Measurements from ENCODE around the gene PHACTR1. TPM values are rescaled to one million over a fixed set of nuclear protein-coding genes. Genes with fewer than 3 reads are reported as not detected.

PHACTR1 gene
- total and polyA plus RNA-seq, 2 of the 4 experiments (the other 2 are of a cell fraction), result not detected

- no peaks in the 10 kb centered on the region for H3K9me3 ChIP-seq (ENCODE audit: control insufficient read depth, insufficient read depth, low read length)
- POLR2A ChIA-PET (ENCODE audit: unreplicated experiment), result no interaction called here
- no peak for ATAC-seq (ENCODE audit: low read depth)
Measured at GRCh38 chr6:13222048-13222447, 505.5 kb downstream of the PHACTR1 start.

More at GRCh38 chr6:13222048-13222447, 505.5 kb downstream of the PHACTR1 start:
- no peaks in the 10 kb centered on the region for H4K20me1 ChIP-seq (ENCODE audit: insufficient read depth, low read length)
- H3K9me1 ChIP-seq (ENCODE audit: insufficient read depth, low read length), result no peaks in the 10 kb centered on the region
- H2BK15ac ChIP-seq (ENCODE audit: low read depth, low read length), result no peak overlapping the region
- H2BK5ac ChIP-seq (ENCODE audit: low read depth, low read length, poor library complexity, severe bottlenecking), result no peak overlapping the region
- TF ChIP-seq MAZ (IDR thresholded peaks at IDR 0.05; ENCODE audit: borderline replicate concordance, low read depth, low read length), result no peak
- TF ChIP-seq MAFK (IDR thresholded peaks at IDR 0.05; ENCODE audit: low read depth, low read length), result peak; percentile 70
- no TSS peak for BruUV-seq (replicated peaks)
- no peak overlapping the region for H3K4ac ChIP-seq (ENCODE audit: low read depth, low read length)
- H3K9ac ChIP-seq (ENCODE audit: low read depth, low read length), result no peak overlapping the region
- H2AK9ac ChIP-seq (replicated peaks; ENCODE audit: low read depth, low read length, poor library complexity), result no peak overlapping the region
- no peak overlapping the region for H3K4me2 ChIP-seq (ENCODE audit: low read depth, low read length)
- H3K4me1 ChIP-seq (ENCODE audit: control insufficient read depth, insufficient read depth, low read length), result no peaks in the 10 kb centered on the region
- no peak overlapping the region for H3K18ac ChIP-seq (ENCODE audit: low read depth, low read length)
- H2AFZ ChIP-seq (replicated peaks; ENCODE audit: low read length, poor library complexity), result no peak overlapping the region
- intact Hi-C loops (cut with micrococcal nuclease), result no loop called here
- H3K36me3 ChIP-seq (ENCODE audit: control insufficient read depth, insufficient read depth, low read length), result no peaks in the 10 kb centered on the region
- no peak overlapping the region for H3K27ac ChIP-seq (ENCODE audit: insufficient read depth, low read length)
- no peak overlapping the region for H4K91ac ChIP-seq (ENCODE audit: insufficient read depth, low read depth, low read length)
- no peak overlapping the region for H2BK120ac ChIP-seq (ENCODE audit: low read depth, low read length)
- no peak overlapping the region for H3K23ac ChIP-seq (ENCODE audit: low read depth, low read length)
- no peaks in the 10 kb centered on the region for H3K79me1 ChIP-seq (ENCODE audit: low read depth in 1 of 2, low read length in 2 of 2)
- H2AK5ac ChIP-seq (ENCODE audit: low read depth, low read length), result no peak overlapping the region
- H4K5ac ChIP-seq (ENCODE audit: low read depth, low read length), result no peak overlapping the region
- H3K14ac ChIP-seq (replicated peaks; ENCODE audit: low read depth, low read length), result no peak overlapping the region
- dilution Hi-C loops (cut with HindIII; ENCODE audit: low sequenced_read_pairs, unreplicated experiment), result no loop called here
- no peak overlapping the region for H3K4me3 ChIP-seq (ENCODE audit: insufficient read depth, low read depth, low read length)
- H2BK20ac ChIP-seq (ENCODE audit: low read depth, low read length), result no peak overlapping the region
- DNase-seq, result no peak
- CTCF ChIA-PET, result no interaction called here
- in situ Hi-C loops (cut with MboI; ENCODE audit: low sequenced_read_pairs), result no loop called here
- WGBS, 2 experiments (ENCODE audit: extremely low coverage in 2 of 2, insufficient read length in 1 of 2), result no CpG with 5 or more reads among the region's 4 CpGs
- no peak overlapping the region for H3K56ac ChIP-seq (ENCODE audit: extremely low read depth, insufficient read depth, low read length)
- H4K8ac ChIP-seq (ENCODE audit: low read depth in 2 of 2, low read length in 2 of 2), result no peak overlapping the region
- H3K27me3 ChIP-seq (ENCODE audit: control insufficient read depth, insufficient read depth, low read length), result 0 out of 2 replicates have a peak, but pooled peaks cover 2% of the 10 kb centered on the region
